ENCODE data around the gene LRP1.

LRP1 gene

GRCh38 chr12:57093415-57094207 is 34.7 kb upstream of the LRP1 start:
- POLR2A ChIA-PET: interaction anchor here (1.0 to 1.5 kb wide), 4 partner anchors 15 to 24 kb away, joined by 3 to 12 read pairs (median 4); partner anchors contain the start of genes NEMP1 and STAT6
- Histone ChIP-seq H3K9me3 (ENCODE audit: control extremely low read depth in 1 of 5, control insufficient read depth in 4 of 5, insufficient read depth in 2 of 5, low read depth in 1 of 5, low read length in 4 of 5) (no peaks in the 10 kb centered on the region), H3K27me3 (replicated peaks in 2 of 5; ENCODE audit: control insufficient read depth in 4 of 5, insufficient read depth in 5 of 5, low read length in 4 of 5) (no peaks in the 10 kb centered on the region), H3K36me3 (ENCODE audit: control insufficient read depth in 4 of 4, insufficient read depth in 4 of 4, low read length in 3 of 4) (peaks cover 11 to 68% (median 54%) of the 10 kb centered on the region in 4 experiments), H3K4me1 (ENCODE audit: control extremely low read depth in 1 of 4, control insufficient read depth in 4 of 4, insufficient read depth in 4 of 4, low read length in 3 of 4) (peaks cover 0 to 27% (median 26%) of the 10 kb centered on the region in 4 experiments), H3K27ac (ENCODE audit: insufficient read depth in 1 of 2, low read depth in 1 of 2, low read length in 2 of 2, poor library complexity in 1 of 2, severe bottlenecking in 2 of 2) (peak overlapping the region in 1 of 2 experiments; percentile 29), H3K4me3 (ENCODE audit: control insufficient read depth in 1 of 7, extremely low read depth in 1 of 7, insufficient read depth in 4 of 7, low read depth in 2 of 7, low read length in 6 of 7) (peak overlapping the region in 1 of 7 experiments; percentile 28)
- peak; percentile 46 to 74 (median 71) for DNase-seq
- CTCF ChIA-PET: interaction anchor here (0.9 to 27.7 kb wide), 10 partner anchors 14 to 92 kb away, joined by 3 to 835 read pairs (median 4); partner anchors contain the start of genes NEMP1, STAT6 and ZBTB39
- WGBS (ENCODE audit: insufficient coverage): 50% methylated on average over 22 of the region's 24 CpGs

- no peak for DNase-seq
- WGBS (ENCODE audit: insufficient coverage): 94% methylated on average over 6 of the region's 15 CpGs
- H3K4me3 ChIP-seq (ENCODE audit: control insufficient read depth in 1 of 7, extremely low read depth in 1 of 7, insufficient read depth in 4 of 7, low read depth in 2 of 7, low read length in 6 of 7): no peak overlapping the region
- peak overlapping the region in 1 of 2 experiments; percentile 29 for H3K27ac ChIP-seq (ENCODE audit: insufficient read depth in 1 of 2, low read depth in 1 of 2, low read length in 2 of 2, poor library complexity in 1 of 2, severe bottlenecking in 2 of 2)
- H3K9me3 ChIP-seq (ENCODE audit: control extremely low read depth in 1 of 5, control insufficient read depth in 4 of 5, insufficient read depth in 2 of 5, low read depth in 1 of 5, low read length in 4 of 5): no peaks in the 10 kb centered on the region
- H3K36me3 ChIP-seq (ENCODE audit: control insufficient read depth in 4 of 4, insufficient read depth in 4 of 4, low read length in 3 of 4): peaks cover 11 to 76% (median 63%) of the 10 kb centered on the region in 4 experiments
- ChIA-PET CTCF (interaction anchor here (0.9 to 27.7 kb wide), 7 partner anchors 13 to 86 kb away, joined by 3 to 835 read pairs (median 4); partner anchors contain the start of genes NEMP1 and STAT6), POLR2A (interaction anchor here (1.0 to 1.5 kb wide), 3 partner anchors 16 to 25 kb away, joined by 3 to 12 read pairs (median 5); partner anchors contain the start of genes NEMP1 and STAT6)
- peaks cover 0 to 27% (median 26%) of the 10 kb centered on the region in 4 experiments for H3K4me1 ChIP-seq (ENCODE audit: control extremely low read depth in 1 of 4, control insufficient read depth in 4 of 4, insufficient read depth in 4 of 4, low read length in 3 of 4)
- H3K27me3 ChIP-seq (replicated peaks in 2 of 5; ENCODE audit: control insufficient read depth in 4 of 5, insufficient read depth in 5 of 5, low read length in 4 of 5): no peaks in the 10 kb centered on the region
These were observed 33.8 kb upstream of the LRP1 start for GRCh38 chr12:57094208-57095160.

- POLR2A ChIA-PET: no interaction called here
These were observed 32.8 kb upstream of the LRP1 start for GRCh38 chr12:57095440-57095839.

GRCh38 chr12:57096099-57096572 is 32.1 kb upstream of the LRP1 start:
- peaks cover 0 to 15% (median 14%) of the 10 kb centered on the region in 4 experiments for H3K4me1 ChIP-seq (ENCODE audit: control extremely low read depth in 1 of 4, control insufficient read depth in 4 of 4, insufficient read depth in 4 of 4, low read length in 3 of 4)
- WGBS (ENCODE audit: insufficient coverage): 100% methylated on average over 4 of the region's 6 CpGs

More at GRCh38 chr12:57095440-57095839, 32.8 kb upstream of the LRP1 start:
- CTCF ChIA-PET: interaction anchor here (1.0 to 27.7 kb wide), 5 partner anchors 12 to 255 kb away, joined by 3 to 835 read pairs (median 5); partner anchors contain the start of genes NEMP1 and STAT6
- no peaks in the 10 kb centered on the region for H3K9me3 ChIP-seq (ENCODE audit: control extremely low read depth in 1 of 5, control insufficient read depth in 4 of 5, insufficient read depth in 2 of 5, low read depth in 1 of 5, low read length in 4 of 5)
- no peaks in the 10 kb centered on the region for H3K27me3 ChIP-seq (replicated peaks in 2 of 5; ENCODE audit: control insufficient read depth in 4 of 5, insufficient read depth in 5 of 5, low read length in 4 of 5)
- peaks cover 13 to 85% (median 70%) of the 10 kb centered on the region in 4 experiments for H3K36me3 ChIP-seq (ENCODE audit: control insufficient read depth in 4 of 4, insufficient read depth in 4 of 4, low read length in 3 of 4)
- peaks cover 0 to 20% (median 19%) of the 10 kb centered on the region in 4 experiments for H3K4me1 ChIP-seq (ENCODE audit: control extremely low read depth in 1 of 4, control insufficient read depth in 4 of 4, insufficient read depth in 4 of 4, low read length in 3 of 4)
- no peak overlapping the region for H3K4me3 ChIP-seq (ENCODE audit: control insufficient read depth in 1 of 7, extremely low read depth in 1 of 7, insufficient read depth in 4 of 7, low read depth in 2 of 7, low read length in 6 of 7)
- no peak for DNase-seq
- no peak overlapping the region for H3K27ac ChIP-seq (ENCODE audit: insufficient read depth in 1 of 2, low read depth in 1 of 2, low read length in 2 of 2, poor library complexity in 1 of 2, severe bottlenecking in 2 of 2)
- WGBS (ENCODE audit: insufficient coverage): 100% methylated on average over 1 of the region's 3 CpGs

GRCh38 chr12:57096748-57097553 is 31.3 kb upstream of the LRP1 start:
- Histone ChIP-seq H3K4me3 (ENCODE audit: control insufficient read depth in 1 of 7, extremely low read depth in 1 of 7, insufficient read depth in 4 of 7, low read depth in 2 of 7, low read length in 6 of 7) (no peak overlapping the region), H3K4me1 (ENCODE audit: control extremely low read depth in 1 of 4, control insufficient read depth in 4 of 4, insufficient read depth in 4 of 4, low read length in 3 of 4) (peaks cover 0 to 16% (median 14%) of the 10 kb centered on the region in 4 experiments), H3K36me3 (ENCODE audit: control insufficient read depth in 4 of 4, insufficient read depth in 4 of 4, low read length in 3 of 4) (peaks cover 13 to 74% (median 66%) of the 10 kb centered on the region in 4 experiments), H3K27me3 (replicated peaks in 2 of 5; ENCODE audit: control insufficient read depth in 4 of 5, insufficient read depth in 5 of 5, low read length in 4 of 5) (no peaks in the 10 kb centered on the region), H3K9me3 (ENCODE audit: control extremely low read depth in 1 of 5, control insufficient read depth in 4 of 5, insufficient read depth in 2 of 5, low read depth in 1 of 5, low read length in 4 of 5) (no peaks in the 10 kb centered on the region), H3K27ac (ENCODE audit: insufficient read depth in 1 of 2, low read depth in 1 of 2, low read length in 2 of 2, poor library complexity in 1 of 2, severe bottlenecking in 2 of 2) (peak overlapping the region in 1 of 2 experiments; percentile 54)
- 95% methylated on average over 7 of the region's 8 CpGs for WGBS (ENCODE audit: insufficient coverage)
- ChIA-PET CTCF (interaction anchor here (1.0 to 27.7 kb wide), 7 partner anchors 10 to 257 kb away, joined by 3 to 835 read pairs (median 5); partner anchors contain the start of genes NEMP1 and STAT6), POLR2A (no interaction called here)
- DNase-seq: no peak

More at GRCh38 chr12:57096099-57096572, 32.1 kb upstream of the LRP1 start:
- Histone ChIP-seq H3K27ac (ENCODE audit: insufficient read depth in 1 of 2, low read depth in 1 of 2, low read length in 2 of 2, poor library complexity in 1 of 2, severe bottlenecking in 2 of 2) (peak overlapping the region in 1 of 2 experiments; percentile 43), H3K36me3 (ENCODE audit: control insufficient read depth in 4 of 4, insufficient read depth in 4 of 4, low read length in 3 of 4) (peaks cover 13 to 80% (median 69%) of the 10 kb centered on the region in 4 experiments), H3K27me3 (replicated peaks in 2 of 5; ENCODE audit: control insufficient read depth in 4 of 5, insufficient read depth in 5 of 5, low read length in 4 of 5) (no peaks in the 10 kb centered on the region), H3K9me3 (ENCODE audit: control extremely low read depth in 1 of 5, control insufficient read depth in 4 of 5, insufficient read depth in 2 of 5, low read depth in 1 of 5, low read length in 4 of 5) (no peaks in the 10 kb centered on the region), H3K4me3 (ENCODE audit: control insufficient read depth in 1 of 7, extremely low read depth in 1 of 7, insufficient read depth in 4 of 7, low read depth in 2 of 7, low read length in 6 of 7) (no peak overlapping the region)
- CTCF ChIA-PET: interaction anchor here (1.0 to 27.7 kb wide), 5 partner anchors 11 to 256 kb away, joined by 3 to 835 read pairs (median 3); partner anchors contain the start of genes NEMP1 and STAT6
- DNase-seq: no peak
- POLR2A ChIA-PET: no interaction called here

- POLR2A ChIA-PET: no interaction called here
- CTCF ChIA-PET: interaction anchor here (0.8 to 27.7 kb wide), 6 partner anchors 10 to 89 kb away, joined by 4 to 835 read pairs (median 5); partner anchors contain the start of genes NEMP1 and STAT6
- Histone ChIP-seq H3K4me3 (ENCODE audit: control insufficient read depth in 1 of 7, extremely low read depth in 1 of 7, insufficient read depth in 4 of 7, low read depth in 2 of 7, low read length in 6 of 7) (no peak overlapping the region), H3K27ac (ENCODE audit: insufficient read depth in 1 of 2, low read depth in 1 of 2, low read length in 2 of 2, poor library complexity in 1 of 2, severe bottlenecking in 2 of 2) (peak overlapping the region in 1 of 2 experiments; percentile 54), H3K9me3 (ENCODE audit: control extremely low read depth in 1 of 5, control insufficient read depth in 4 of 5, insufficient read depth in 2 of 5, low read depth in 1 of 5, low read length in 4 of 5) (no peaks in the 10 kb centered on the region), H3K27me3 (replicated peaks in 2 of 5; ENCODE audit: control insufficient read depth in 4 of 5, insufficient read depth in 5 of 5, low read length in 4 of 5) (no peaks in the 10 kb centered on the region), H3K4me1 (ENCODE audit: control extremely low read depth in 1 of 4, control insufficient read depth in 4 of 4, insufficient read depth in 4 of 4, low read length in 3 of 4) (peaks cover 0 to 22% (median 19%) of the 10 kb centered on the region in 4 experiments), H3K36me3 (ENCODE audit: control insufficient read depth in 4 of 4, insufficient read depth in 4 of 4, low read length in 3 of 4) (peaks cover 13 to 74% (median 65%) of the 10 kb centered on the region in 4 experiments)
- 95% methylated on average over 4 of the region's 8 CpGs for WGBS (ENCODE audit: insufficient coverage)
- no peak for DNase-seq
These were observed 30.8 kb upstream of the LRP1 start for GRCh38 chr12:57097554-57097835.
